ENCODE data around the gene SUSD1.

- no peak for TF ChIP-seq CTCF (conservative IDR thresholded peaks at IDR 0.05; ENCODE audit: low read length)
- no peak for TF ChIP-seq EZH2phosphoT487 (IDR thresholded peaks at IDR 0.05; ENCODE audit: borderline replicate concordance, low read depth, low read length)
Observed at GRCh38 chr9:112173489-112174221, 1.4 kb downstream of the SUSD1 start.
